Hypothalamus (tissue), 51 donors: ENCODE data around the gene RYR3.

Experiments
- DNase-seq, 51 donors: peaks; one replicate each; lab custom pipeline; 2025; lab: John Stamatoyannopoulos, UW

RYR3 gene

GRCh38 chr15:33629647-33630046 lies 318.9 kb downstream of the RYR3 start:
- DNase-seq = no peak

DNA sequence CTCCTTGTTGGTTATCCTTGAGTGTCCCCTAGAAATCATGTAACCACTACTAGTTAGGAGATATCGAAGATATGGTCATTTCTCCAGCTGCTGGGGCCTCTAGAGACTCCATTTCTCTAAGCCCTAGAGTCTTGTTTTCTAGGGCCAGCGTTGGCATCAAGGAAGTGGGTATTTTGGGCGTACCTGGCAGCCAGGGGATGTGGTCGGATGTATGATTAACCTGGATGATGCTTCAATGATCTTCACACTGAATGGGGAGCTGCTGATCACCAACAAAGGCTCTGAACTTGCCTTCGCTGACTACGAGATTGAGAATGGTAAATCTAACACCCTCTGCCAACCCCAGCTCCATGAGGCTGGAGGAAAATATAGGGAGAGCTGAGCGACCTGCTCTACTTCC lies 325.5 kb downstream of the RYR3 start:
- no peak for DNase-seq

DNA sequence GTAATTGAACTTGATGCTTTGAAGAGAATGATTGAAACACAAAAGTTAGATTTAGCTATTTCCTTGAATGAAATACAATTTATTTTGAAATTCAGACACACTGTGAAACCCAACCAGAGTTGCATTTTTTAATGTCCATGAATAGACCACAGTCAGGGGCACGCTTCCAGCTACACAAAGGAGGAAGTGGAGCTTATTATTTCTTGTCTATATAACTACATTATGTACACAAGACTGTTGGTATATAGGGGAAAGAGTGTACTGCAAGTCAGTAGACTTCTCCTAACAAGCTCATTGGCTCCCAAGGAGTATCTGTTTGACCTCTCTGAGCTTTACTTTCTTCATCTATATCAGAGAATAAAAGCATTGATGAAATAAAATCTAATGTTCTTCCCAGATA lies 326.2 kb downstream of the RYR3 start:
- DNase-seq = no peak

GRCh38 chr15:33638453-33638852 lies 327.7 kb downstream of the RYR3 start:
- DNase-seq = no peak

DNA sequence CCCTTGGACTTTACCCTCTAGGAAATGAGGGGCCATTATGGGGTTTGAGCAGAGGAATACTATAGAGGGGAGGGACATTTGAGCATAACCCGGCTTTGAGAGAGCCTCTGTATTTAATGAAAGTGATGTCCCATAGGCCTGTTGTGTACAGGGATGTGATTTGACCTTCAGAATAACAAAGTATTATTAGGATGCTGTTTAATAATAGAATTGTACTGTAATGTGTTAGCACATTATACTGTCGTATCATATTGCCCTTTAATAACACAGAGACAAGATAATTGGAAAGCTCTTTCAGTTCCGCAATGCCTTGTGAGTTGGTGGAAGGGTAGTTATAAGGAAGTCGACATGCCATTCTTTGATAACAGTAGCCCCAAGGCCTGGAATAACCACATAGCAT lies 328.3 kb downstream of the RYR3 start:
- DNase-seq = no peak

- no peak for DNase-seq
Observed at GRCh38 chr15:33639456-33639855, 328.7 kb downstream of the RYR3 start.

GRCh38 chr15:33639978-33640377 lies 329.2 kb downstream of the RYR3 start:
- DNase-seq = peak in 1 of 51 donors; percentile 2

DNA sequence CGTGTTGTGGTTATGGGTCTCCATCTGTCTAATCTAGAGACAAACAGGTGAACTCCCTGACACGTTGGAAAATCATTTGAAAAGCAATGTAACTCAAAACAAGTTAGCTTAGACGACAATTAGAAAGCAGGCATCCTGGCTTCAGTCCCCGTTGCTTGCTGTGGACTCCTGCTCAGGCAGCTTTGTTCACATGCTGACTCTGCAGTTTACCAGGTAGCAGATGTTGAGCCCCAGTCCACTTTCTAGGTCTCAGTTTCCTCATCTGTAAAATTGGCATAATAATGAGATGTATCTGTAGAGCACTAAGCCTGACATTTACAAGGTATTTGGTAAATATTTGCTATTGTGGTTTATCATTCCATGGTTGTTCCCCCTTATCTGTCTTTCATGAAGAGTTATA lies 330.3 kb downstream of the RYR3 start:
- DNase-seq = no peak

DNA sequence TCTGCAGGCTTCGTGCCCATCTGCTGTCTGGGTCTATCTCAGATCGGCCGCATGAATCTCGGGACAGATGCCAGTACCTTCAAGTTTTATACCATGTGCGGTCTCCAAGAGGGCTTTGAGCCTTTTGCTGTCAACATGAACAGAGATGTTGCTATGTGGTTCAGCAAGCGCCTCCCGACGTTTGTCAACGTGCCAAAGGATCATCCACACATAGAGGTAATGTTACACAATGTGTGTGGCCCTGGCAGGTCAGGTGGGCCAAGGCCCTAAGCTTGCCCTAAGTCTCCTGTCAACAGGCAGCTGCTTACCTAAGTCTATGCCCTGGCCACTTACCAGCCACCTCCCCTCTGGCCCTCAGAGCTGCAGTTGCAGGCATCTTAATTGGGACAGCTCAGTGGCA lies 333.5 kb downstream of the RYR3 start:
- DNase-seq = no peak

DNA sequence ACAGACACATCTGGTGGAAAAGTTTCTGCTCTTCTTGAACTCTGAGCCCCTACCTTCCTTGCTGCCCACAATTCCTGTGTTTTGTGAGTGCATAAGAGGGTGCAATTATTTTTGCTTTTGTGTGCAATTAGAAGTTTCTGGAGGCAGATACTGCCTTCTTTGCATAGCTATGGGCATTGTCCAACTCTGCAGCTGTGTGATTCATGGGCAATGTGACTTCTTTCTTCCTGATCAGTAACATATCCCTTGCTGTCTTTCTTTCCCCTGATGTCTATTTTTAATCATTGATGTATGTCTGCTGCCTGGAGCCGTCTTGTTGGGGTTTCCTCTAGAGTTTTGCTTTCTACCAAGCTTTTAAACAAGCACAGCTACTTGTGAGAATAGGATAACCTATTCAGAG lies 336.0 kb downstream of the RYR3 start:
- DNase-seq = no peak

DNA sequence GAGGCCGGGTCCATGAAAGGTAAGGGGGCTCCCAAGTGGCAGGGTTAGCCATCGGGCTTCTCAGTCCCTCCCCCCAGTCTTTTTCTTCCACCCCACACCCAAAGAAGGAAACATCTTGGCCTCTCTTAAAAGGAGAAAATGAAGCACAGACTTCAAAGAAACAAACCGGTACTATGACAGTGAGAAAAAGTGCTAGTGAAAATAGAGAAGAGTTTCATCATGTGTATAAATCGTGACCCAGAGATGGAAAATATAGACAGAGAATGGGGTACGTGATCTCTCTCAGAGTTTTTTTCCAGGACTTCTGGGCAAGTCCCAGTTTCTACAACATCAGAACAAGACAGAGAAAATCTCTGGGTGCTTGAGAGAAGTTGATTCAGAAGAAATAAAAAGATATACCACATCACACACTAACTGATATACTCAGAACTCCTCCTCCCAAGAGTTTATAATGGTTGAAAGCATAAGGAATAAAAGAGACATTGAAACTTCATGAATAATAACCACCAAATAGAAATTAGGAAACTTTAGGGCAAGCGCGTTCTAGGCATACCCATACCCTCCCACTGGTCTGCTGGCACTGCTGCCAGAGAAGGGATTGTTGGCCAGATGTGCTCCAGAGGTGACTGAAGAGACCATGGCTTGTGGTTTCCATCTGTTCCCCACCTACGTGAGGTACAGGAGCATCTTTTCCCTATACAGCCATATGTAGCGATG lies 338.6 kb downstream of the RYR3 start:
- DNase-seq = no peak

GRCh38 chr15:33654860-33655259 lies 344.1 kb downstream of the RYR3 start:
- peak in 2 of 51 donors; percentile 4 to 6 for DNase-seq

DNA sequence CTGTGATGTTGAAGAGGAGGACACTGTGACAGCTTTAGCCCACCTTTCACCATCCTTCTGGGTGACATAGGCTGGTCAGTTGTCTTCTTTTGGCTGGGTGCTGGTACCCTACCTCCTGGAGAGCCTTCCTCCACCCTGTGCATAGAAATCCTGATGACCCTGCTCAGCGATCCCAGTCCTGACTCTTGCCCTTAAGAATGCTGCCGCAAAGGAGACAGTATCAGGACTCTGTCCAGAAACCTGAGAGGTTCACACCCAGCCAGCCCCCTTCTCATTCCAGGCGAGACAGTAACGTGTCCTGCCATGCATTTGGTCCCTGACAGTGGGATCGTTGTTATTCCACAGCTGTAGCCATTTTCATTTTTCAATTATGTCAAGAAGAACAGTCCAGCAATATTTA lies 344.7 kb downstream of the RYR3 start:
- DNase-seq = no peak

DNA sequence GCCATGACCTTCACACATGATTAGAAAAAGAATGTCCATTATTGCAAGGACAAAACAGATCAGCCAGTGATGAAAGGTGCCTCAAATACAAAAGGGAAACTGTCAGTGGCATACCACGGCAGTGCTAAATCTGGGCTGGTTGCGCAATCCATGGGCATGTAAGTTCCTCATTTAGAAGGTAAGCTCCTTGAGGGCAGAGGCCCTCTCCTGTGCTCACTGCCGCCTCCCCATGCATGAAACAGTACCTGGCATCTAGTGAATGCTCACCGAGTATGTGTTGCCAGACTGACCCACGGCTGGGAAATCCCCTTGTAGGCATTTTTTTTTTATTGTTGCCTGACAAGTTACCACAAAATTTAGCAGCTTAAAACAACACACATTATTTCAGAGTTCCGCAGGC lies 345.4 kb downstream of the RYR3 start:
- no peak for DNase-seq

GRCh38 chr15:33660151-33660550 lies 349.4 kb downstream of the RYR3 start:
- no peak for DNase-seq

DNA sequence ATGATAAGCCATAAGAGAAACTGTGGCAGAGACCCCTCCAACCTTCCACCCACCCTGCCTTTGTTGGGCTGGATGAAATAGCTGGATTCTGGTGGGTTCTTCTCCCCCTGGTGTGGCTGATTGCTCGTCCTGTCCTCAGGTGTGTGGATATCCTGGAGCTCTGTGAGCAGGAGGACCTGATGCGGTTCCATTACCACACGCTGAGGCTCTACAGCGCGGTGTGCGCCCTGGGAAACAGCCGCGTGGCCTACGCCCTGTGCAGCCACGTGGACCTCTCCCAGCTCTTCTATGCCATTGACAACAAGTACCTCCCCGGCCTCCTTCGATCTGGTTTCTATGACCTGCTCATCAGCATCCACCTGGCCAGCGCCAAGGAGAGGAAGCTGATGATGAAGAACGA lies 351.2 kb downstream of the RYR3 start:
- no peak for DNase-seq

DNA sequence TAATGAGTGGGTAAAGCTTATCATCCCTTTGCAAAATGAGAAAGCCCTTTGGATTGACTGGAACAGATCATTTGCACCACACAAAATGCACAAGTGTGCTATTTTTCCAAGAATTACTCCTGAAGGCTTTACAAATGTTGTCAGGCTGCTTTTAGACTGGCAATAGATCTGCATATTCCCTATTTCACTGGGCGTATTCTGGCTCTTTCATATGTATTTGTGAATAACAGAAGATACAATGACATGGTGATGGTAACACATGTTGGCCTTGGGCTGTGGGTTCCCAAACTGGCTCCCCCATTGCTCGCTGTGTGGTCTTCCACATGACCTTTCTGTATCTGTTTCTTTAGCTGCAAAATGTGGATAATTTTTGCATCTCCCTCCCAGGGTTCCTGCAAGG lies 354.2 kb downstream of the RYR3 start:
- no peak for DNase-seq

GRCh38 chr15:33670567-33670966 lies 359.8 kb downstream of the RYR3 start:
- DNase-seq = no peak

DNA sequence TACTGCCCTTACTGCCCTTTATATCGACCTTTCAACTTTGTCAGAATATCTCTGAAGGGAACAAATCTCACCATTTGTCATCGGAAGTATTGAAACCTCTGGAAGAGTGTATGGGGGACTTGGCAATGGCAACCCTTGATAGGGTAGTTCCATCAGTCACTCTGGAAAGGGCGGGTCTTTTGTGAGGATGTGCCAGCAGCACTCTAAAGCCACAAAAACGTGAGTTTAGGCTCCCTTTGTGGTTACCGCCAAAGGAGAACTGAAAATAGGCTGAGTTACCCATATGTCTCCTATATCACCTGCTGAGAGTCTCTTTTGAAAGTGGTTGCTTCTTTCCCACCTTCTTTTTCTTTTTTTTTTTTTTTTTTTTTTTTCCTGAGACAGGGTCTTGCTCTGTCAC lies 360.7 kb downstream of the RYR3 start:
- no peak for DNase-seq

GRCh38 chr15:33675246-33675645 lies 364.5 kb downstream of the RYR3 start:
- DNase-seq = peak in 1 of 51 donors; percentile 8

- no peak for DNase-seq
Observed at GRCh38 chr15:33677238-33677830, 366.6 kb downstream of the RYR3 start.

DNA sequence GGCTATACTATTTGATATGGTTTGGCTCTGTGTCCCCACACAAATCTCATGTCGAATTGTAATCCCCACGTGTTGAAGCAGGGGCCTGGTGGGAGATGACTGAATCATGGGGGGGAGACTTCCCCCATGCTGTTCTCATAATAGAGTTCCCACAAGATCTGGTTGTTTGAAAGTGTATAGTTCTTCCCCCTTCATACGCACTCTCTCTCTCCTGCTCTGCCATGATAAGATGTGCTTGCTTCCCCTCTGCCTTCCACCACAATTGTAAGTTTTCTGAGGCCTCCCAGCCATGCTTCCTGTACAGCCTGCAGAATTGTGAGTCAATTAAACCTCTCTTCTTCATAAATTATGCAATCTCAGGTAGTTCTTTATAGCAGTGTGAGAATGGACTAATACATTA lies 367.4 kb downstream of the RYR3 start:
- DNase-seq = no peak

DNA sequence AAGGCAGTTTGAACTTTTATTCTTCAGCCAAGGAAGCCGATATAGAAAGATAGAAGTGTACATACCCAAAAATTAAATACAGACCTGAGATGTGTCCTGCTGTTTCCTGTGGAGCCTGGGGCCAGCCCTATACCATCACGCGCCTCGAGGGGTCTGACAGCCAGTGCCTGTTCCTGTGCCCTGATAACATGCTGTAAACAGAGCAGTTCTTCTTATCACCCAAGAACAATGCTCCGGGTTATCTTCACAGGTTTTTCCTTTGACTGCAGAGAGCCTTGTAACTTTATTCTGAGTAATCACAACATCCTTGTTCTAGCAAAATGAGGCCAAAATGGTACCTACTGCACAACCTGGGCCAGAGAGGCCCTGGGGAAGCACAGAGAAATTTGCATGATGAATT lies 367.8 kb downstream of the RYR3 start:
- no peak for DNase-seq
